Body of pancreas (tissue), 4 donors: ENCODE measurements around the gene TMEM232.

ENCODE experiments used
- CTCF ChIP-seq, 7 experiments: fragments of 450-650 bp in 4 of 7; fragments of 200-600 bp in 3 of 7; sonication (generic) in 3 of 7; IDR thresholded peaks; one replicate each; pipeline ENCODE4 v1.5.1; 2016 to 2019; ENCODE audit warnings: antibody characterized with exemption in 7 of 7
- POLR2A ChIP-seq, 3 donors: fragments of 450-650 bp; IDR thresholded peaks; one replicate each; pipeline ENCODE4 v1.6.1; 2016; ENCODE audit warnings: antibody characterized with exemption in 3 of 3, mild to moderate bottlenecking in 2 of 3

GRCh38 chr5:110663525-110663924, 62.9 kb downstream of the TMEM232 start:
- no peak for TF ChIP-seq CTCF (IDR thresholded peaks at IDR 0.05)
- no peak for TF ChIP-seq POLR2A (IDR thresholded peaks at IDR 0.05)
